ENCODE measurements around the gene THSD7A. TPM values are rescaled to one million over a fixed set of nuclear protein-coding genes. Genes with fewer than 3 reads are reported as not detected.

The THSD7A gene
- total and polyA plus RNA-seq, 2 of the 13 experiments (the other 11 are each of a cell fraction or from before 2014, with no cell fraction given), result 0.01 to 0.07 TPM

GRCh38 chr7:11675163-11675562 is 156.8 kb downstream of the THSD7A start (continued):
- no peak for TF ChIP-seq PRDM15 (CRISPR knock-in tag; IDR thresholded peaks at IDR 0.05)
- no peak for TF ChIP-seq ZNF546 (CRISPR knock-in tag; conservative IDR thresholded peaks at IDR 0.05)
- no peak for TF ChIP-seq DR1 (CRISPR knock-in tag; IDR thresholded peaks at IDR 0.05)
- TF ChIP-seq ZNF800 (CRISPR knock-in tag; IDR thresholded peaks at IDR 0.05), result no peak
- TF ChIP-seq NBN (conservative IDR thresholded peaks at IDR 0.05), result no peak
- TF ChIP-seq ZNF451 (CRISPR knock-in tag; IDR thresholded peaks at IDR 0.05), result no peak
- no peak for TF ChIP-seq ZNF121 (CRISPR knock-in tag; IDR thresholded peaks at IDR 0.05)

GRCh38 chr7:11668727-11669126 is 163.3 kb downstream of the THSD7A start:
- Histone ChIP-seq H3K9me3 (ENCODE audit: low read length) (peaks cover 9% of the 10 kb centered on the region), H3K79me2 (ENCODE audit: insufficient read depth, low read length) (no peaks in the 10 kb centered on the region), H2AFZ (ENCODE audit: low read length) (no peak overlapping the region), H3K27ac (ENCODE audit: extremely low read length, insufficient read depth, low read length) (no peak overlapping the region), H3K4me2 (ENCODE audit: low read depth, low read length) (no peak overlapping the region), H3K4me1 (ENCODE audit: insufficient read depth, low read length) (no peaks in the 10 kb centered on the region), H3K4me3 (replicated peaks in 1 of 3; ENCODE audit: insufficient read depth in 1 of 3, low read depth in 2 of 3, low read length in 3 of 3) (no peak overlapping the region), H4K20me1 (ENCODE audit: insufficient read depth, low read length) (no peaks in the 10 kb centered on the region), H3K36me3 (replicated peaks in 1 of 2; ENCODE audit: control insufficient read depth in 1 of 2, insufficient read depth in 2 of 2, low read length in 2 of 2) (no peaks in the 10 kb centered on the region), H3K9ac (ENCODE audit: insufficient read depth, low read depth, low read length) (no peak overlapping the region), H3K27me3 (ENCODE audit: control insufficient read depth in 1 of 2, insufficient read depth in 2 of 2, low read length in 2 of 2) (no peaks in the 10 kb centered on the region)
- no TSS peak for BruUV-seq (replicated peaks)
- no peak for ATAC-seq
- 9% methylated on average over 4 of the region's 4 CpGs for WGBS (ENCODE audit: low lambda C conversion rate)
- POLR2A ChIA-PET, result no interaction called here
- intact Hi-C loops (cut with micrococcal nuclease; ENCODE audit: unreplicated experiment), result no loop called here
- no peak for DNase-seq (ENCODE audit: low spot score)
- FAIRE-seq, result no peak
- CTCF ChIA-PET (ENCODE audit: low intra/inter-chr PET ratio, low total read pairs), result no interaction called here
- in situ Hi-C loops (cut with HindIII; ENCODE audit: extremely low pct_ligation_motif_present, low pct_unique_long_range_greater_than_20kb), result no loop called here
- TF ChIP-seq HIVEP1 (CRISPR knock-in tag; IDR thresholded peaks at IDR 0.05) (no peak), KDM5B (CRISPR knock-in tag; IDR thresholded peaks at IDR 0.05; ENCODE audit: borderline replicate concordance) (no peak), SRSF1 (optimal IDR thresholded peaks at IDR 0.05; ENCODE audit: low read depth, low read length) (no peak), MYC (CRISPR knock-in tag; IDR thresholded peaks at IDR 0.05; ENCODE audit: borderline replicate concordance) (no peak), FOXK1 (CRISPR knock-in tag; IDR thresholded peaks at IDR 0.05; ENCODE audit: borderline replicate concordance, low read depth) (no peak), ZNF569 (CRISPR knock-in tag; IDR thresholded peaks at IDR 0.05; ENCODE audit: borderline replicate concordance) (no peak), BORCS8-MEF2B (CRISPR knock-in tag; IDR thresholded peaks at IDR 0.05) (no peak), ONECUT2 (CRISPR knock-in tag; IDR thresholded peaks at IDR 0.05) (no peak), ZNF574 (CRISPR knock-in tag; IDR thresholded peaks at IDR 0.05) (no peak), EED (CRISPR knock-in tag; IDR thresholded peaks at IDR 0.05) (no peak)
